Stimulated activated naive CD8-positive, alpha-beta T cell treated with anti-CD3 and anti-CD28 coated beads, Interleukin-15, Interleukin-2, amounts not matched to agents 100 U/mL and 50 U/mL, for 24 hours (primary cell): ENCODE data around the gene TMEM250.
A peak's percentile ranks its signal among the peaks of the same experiment; 100 is the strongest.

ENCODE experiments used
- ATAC-seq: fragments of 150-1000 bp; cut with Tn5 transposase; one replicate; pipeline ENCODE4 v1.10.0; 2021
- DNase-seq: peaks from one replicate; pipeline ENCODE4 v3.0.0; 2021

TMEM250 gene

GRCh38 chr9:136093995-136094881, 24.4 kb downstream of the TMEM250 start:
- peak; percentile 55 for ATAC-seq
- DNase-seq: peak; percentile 74

GRCh38 chr9:136093346-136093986, 25.2 kb downstream of the TMEM250 start:
- no peak for ATAC-seq
- DNase-seq: no peak

- DNase-seq (no peak), ATAC-seq (no peak)
Observed at GRCh38 chr9:136092741-136093140, 25.9 kb downstream of the TMEM250 start.

GRCh38 chr9:136092353-136092650, 26.4 kb downstream of the TMEM250 start:
- no peak for ATAC-seq
- no peak for DNase-seq

- DNase-seq (no peak), ATAC-seq (no peak)
Observed at GRCh38 chr9:136091582-136092352, 26.9 kb downstream of the TMEM250 start.

- no peak for ATAC-seq
- no peak for DNase-seq
Observed at GRCh38 chr9:136090768-136091581, 27.7 kb downstream of the TMEM250 start.

GRCh38 chr9:136090056-136090735, 28.5 kb downstream of the TMEM250 start:
- DNase-seq (no peak), ATAC-seq (no peak)

- ATAC-seq: no peak
- no peak for DNase-seq
Observed at GRCh38 chr9:136089697-136090045, 29.0 kb downstream of the TMEM250 start.

- no peak for ATAC-seq
Observed at GRCh38 chr9:136088939-136089696, 29.6 kb downstream of the TMEM250 start.

GRCh38 chr9:136088481-136088938, 30.2 kb downstream of the TMEM250 start:
- DNase-seq (no peak), ATAC-seq (no peak)

More at GRCh38 chr9:136088939-136089696, 29.6 kb downstream of the TMEM250 start:
- DNase-seq: no peak

GRCh38 chr9:136087741-136088480, 30.8 kb downstream of the TMEM250 start:
- ATAC-seq (no peak), DNase-seq (no peak)

- ATAC-seq (no peak), DNase-seq (no peak)
Observed at GRCh38 chr9:136086951-136087740, 31.5 kb downstream of the TMEM250 start.

GRCh38 chr9:136086213-136086881, 32.3 kb downstream of the TMEM250 start:
- ATAC-seq: no peak

GRCh38 chr9:136085815-136086212, 32.9 kb downstream of the TMEM250 start:
- ATAC-seq (no peak), DNase-seq (no peak)

More at GRCh38 chr9:136086213-136086881, 32.3 kb downstream of the TMEM250 start:
- no peak for DNase-seq

- DNase-seq (no peak), ATAC-seq (no peak)
Observed at GRCh38 chr9:136084063-136084944, 34.4 kb downstream of the TMEM250 start.

GRCh38 chr9:136083558-136084062, 35.1 kb downstream of the TMEM250 start:
- DNase-seq: no peak
- ATAC-seq: no peak
